Type B pancreatic cell (in vitro differentiated cells): ENCODE results near the gene RCSD1. TPM values are rescaled to one million over a fixed set of nuclear protein-coding genes. Genes with fewer than 3 reads are reported as not detected.

Source experiments
- DNase-seq: peaks from one replicate; pipeline ENCODE4 v3.0.0; 2021; ENCODE audit warnings: mixed read lengths; ENCODE audit not compliant: unreplicated experiment; ENCODE audit errors: extremely low spot score
- H3K27ac Mint-ChIP-seq: 2 replicates; pipeline ENCODE4 v1.8.0; 2021; ENCODE audit warnings: mild to moderate bottlenecking, mixed read lengths
- H3K27me3 Mint-ChIP-seq: 2 replicates; pipeline ENCODE4 v1.8.0; 2021; ENCODE audit warnings: mixed read lengths
- H3K36me3 Mint-ChIP-seq: 2 replicates; pipeline ENCODE4 v1.8.0; 2021; ENCODE audit warnings: mixed read lengths
- H3K4me1 Mint-ChIP-seq: one replicate; pipeline ENCODE4 v1.8.0; 2021; ENCODE audit warnings: mixed read lengths; ENCODE audit not compliant: unreplicated experiment
- H3K4me3 Mint-ChIP-seq: 2 replicates; pipeline ENCODE4 v1.8.0; 2021; ENCODE audit warnings: mild to moderate bottlenecking, mixed read lengths
- H3K9me3 Mint-ChIP-seq: 2 replicates; pipeline ENCODE4 v1.8.0; 2021; ENCODE audit warnings: mixed read lengths
- CTCF ChIP-seq: fragments of 200-600 bp; sonication (generic); conservative IDR thresholded peaks from 2 replicates; pipeline ENCODE4 v1.5.0; 2021; ENCODE audit warnings: antibody characterized with exemption, mild to moderate bottlenecking
- total RNA-seq: library from RNA; stranded (reverse); gene quantifications from 2 replicates; pipeline ENCODE4 v1.2.1, GENCODE V29; 2021; ENCODE audit warnings: low replicate concordance

RCSD1 gene
- total RNA-seq, 1 donor from 2014 or later: 0.75 TPM

DNA sequence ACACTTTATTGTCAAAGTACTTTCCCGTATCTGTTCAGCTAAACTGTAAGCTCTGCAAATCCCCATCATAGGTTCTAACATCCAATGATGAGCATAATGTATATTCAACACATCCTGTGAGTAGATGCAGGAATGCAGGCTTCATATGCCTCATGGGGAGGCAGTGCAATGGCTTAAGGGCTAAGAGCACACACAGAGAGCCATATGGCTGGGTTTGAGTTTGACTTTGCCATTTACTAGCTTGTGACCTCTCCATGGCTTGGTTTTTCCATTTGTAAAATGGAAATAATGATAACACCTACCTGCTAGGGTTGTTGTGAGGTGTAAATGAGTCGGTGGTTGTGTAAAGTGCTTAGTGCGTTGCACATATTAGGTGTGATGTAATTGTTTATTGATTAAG, 13.4 kb downstream of the RCSD1 start:
- no peaks in the 10 kb centered on the region for H3K36me3 Mint-ChIP-seq
- no peaks in the 10 kb centered on the region for H3K9me3 Mint-ChIP-seq
- H3K4me1 Mint-ChIP-seq: no peaks in the 10 kb centered on the region
- no peak for TF ChIP-seq CTCF
- no peak overlapping the region for H3K4me3 Mint-ChIP-seq
- DNase-seq: no peak
- H3K27me3 Mint-ChIP-seq: no peaks in the 10 kb centered on the region
- no peak overlapping the region for H3K27ac Mint-ChIP-seq

GRCh38 chr1:167644551-167644950, 14.5 kb downstream of the RCSD1 start:
- H3K36me3 Mint-ChIP-seq: no peaks in the 10 kb centered on the region
- no peak for DNase-seq

GRCh38 chr1:167645140-167645541, 15.1 kb downstream of the RCSD1 start:
- H3K36me3 Mint-ChIP-seq: no peaks in the 10 kb centered on the region
- no peak for DNase-seq
- H3K27ac Mint-ChIP-seq: no peak overlapping the region
- H3K27me3 Mint-ChIP-seq: no peaks in the 10 kb centered on the region
- H3K4me3 Mint-ChIP-seq: no peak overlapping the region
- no peak for TF ChIP-seq CTCF
- no peaks in the 10 kb centered on the region for H3K4me1 Mint-ChIP-seq
- peaks cover 5% of the 10 kb centered on the region for H3K9me3 Mint-ChIP-seq

More at GRCh38 chr1:167644551-167644950, 14.5 kb downstream of the RCSD1 start:
- Mint-ChIP-seq H3K9me3 (peaks cover 5% of the 10 kb centered on the region), H3K4me1 (no peaks in the 10 kb centered on the region), H3K27ac (no peak overlapping the region), H3K27me3 (no peaks in the 10 kb centered on the region), H3K4me3 (no peak overlapping the region)
- TF ChIP-seq CTCF: no peak

DNA sequence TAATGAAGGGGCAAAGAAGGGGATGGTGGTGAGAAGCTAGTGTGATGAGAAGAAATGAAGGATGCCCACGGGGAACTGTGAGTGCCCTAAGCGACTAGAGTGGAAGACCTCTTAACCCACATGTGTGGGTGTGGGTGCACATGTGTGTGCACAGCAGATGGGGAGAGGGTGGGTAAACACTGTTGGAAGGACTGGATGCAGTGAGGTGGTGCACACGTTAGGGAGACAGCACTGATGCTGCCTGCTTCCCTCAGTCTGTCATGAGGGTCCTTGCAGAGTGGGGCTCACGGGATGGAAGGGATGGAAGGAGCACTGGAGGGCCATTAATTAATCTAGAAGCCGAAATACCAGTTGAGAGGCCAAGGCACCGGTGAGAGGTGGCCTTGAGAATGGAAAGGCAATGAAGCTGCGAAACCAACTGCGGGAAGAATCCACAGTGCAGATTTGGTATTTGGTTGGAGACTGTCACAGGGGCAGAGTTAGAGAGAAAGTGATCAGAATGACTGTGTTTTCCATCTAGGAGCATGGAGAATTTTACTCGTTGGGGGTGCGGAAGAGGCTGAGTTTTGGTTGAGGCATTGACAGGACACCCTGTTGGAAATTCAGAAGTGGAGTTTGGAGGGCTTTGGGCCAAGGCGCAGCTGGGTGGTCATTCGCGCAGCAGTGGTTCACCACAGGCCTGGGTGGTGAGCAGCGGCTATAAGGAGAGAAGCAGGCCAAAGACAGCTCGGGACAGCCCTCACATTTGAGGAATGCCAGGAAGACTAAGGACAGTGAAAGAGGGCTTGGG, 15.8 kb downstream of the RCSD1 start:
- Mint-ChIP-seq H3K4me3 (no peak overlapping the region), H3K9me3 (peaks cover 5% of the 10 kb centered on the region), H3K4me1 (peaks cover 3% of the 10 kb centered on the region), H3K27me3 (no peaks in the 10 kb centered on the region), H3K27ac (no peak overlapping the region), H3K36me3 (no peaks in the 10 kb centered on the region)
- TF ChIP-seq CTCF: no peak
- no peak for DNase-seq

DNA sequence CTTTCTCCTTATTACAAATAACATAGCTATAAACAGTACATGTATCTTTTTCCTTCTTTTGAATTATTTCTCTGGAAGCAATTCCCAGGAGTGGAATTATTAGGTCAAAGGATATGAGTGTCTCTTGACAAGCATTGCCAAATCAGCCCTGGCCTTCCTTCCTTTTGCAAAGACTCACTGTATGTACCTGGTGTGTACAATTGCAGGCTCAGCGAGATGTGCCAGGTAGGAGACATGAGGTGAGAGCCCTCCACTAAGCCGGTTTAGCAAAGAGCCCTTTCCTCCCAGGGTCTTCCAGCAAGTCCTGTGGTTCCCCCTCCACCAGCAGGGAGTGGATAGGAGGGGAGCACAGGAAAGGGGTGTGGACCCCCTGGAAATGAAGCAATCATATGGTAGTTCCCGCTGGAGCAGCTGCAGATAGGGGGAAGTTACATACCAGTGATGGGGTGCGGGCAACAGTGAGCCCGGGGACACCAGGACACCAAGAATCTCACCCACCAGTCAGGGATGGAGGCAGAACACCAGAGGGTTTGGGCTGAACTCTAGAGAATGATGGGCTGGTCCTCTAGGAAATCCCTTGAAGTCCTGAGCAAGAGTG, 18.3 kb downstream of the RCSD1 start:
- no peaks in the 10 kb centered on the region for H3K27me3 Mint-ChIP-seq
- no peak overlapping the region for H3K4me3 Mint-ChIP-seq
- no peak for DNase-seq
- no peak for TF ChIP-seq CTCF
- no peaks in the 10 kb centered on the region for H3K36me3 Mint-ChIP-seq
- H3K4me1 Mint-ChIP-seq: peaks cover 3% of the 10 kb centered on the region
- no peak overlapping the region for H3K27ac Mint-ChIP-seq
- H3K9me3 Mint-ChIP-seq: peaks cover 5% of the 10 kb centered on the region
